ENCODE results near the gene CSNK2A1. TPM values are rescaled to one million over a fixed set of nuclear protein-coding genes. Genes with fewer than 3 reads are reported as not detected.
"Not testable (repeated sequence)": the region's sequence is repeated elsewhere in the genome, so short reads cannot be mapped to it uniquely, and the experiment has no call there.

The CSNK2A1 gene
- total and polyA plus RNA-seq, 2 experiments from 2014 or later = 85.1 to 244 TPM

- H3K27me3 ChIP-seq (ENCODE audit: insufficient read depth); H3K27ac ChIP-seq (ENCODE audit: low read depth); ATAC-seq; H3K27me3 Mint-ChIP-seq (ENCODE audit: insufficient read depth, low read depth, poor library complexity); H3K4me1 Mint-ChIP-seq; H3K27ac Mint-ChIP-seq; H3K4me3 Mint-ChIP-seq; H3K4me1 ChIP-seq (ENCODE audit: insufficient read depth); H3K9me2 ChIP-seq (ENCODE audit: insufficient read depth); DNase-seq (ENCODE audit: low spot score); H3K4me2 ChIP-seq; H3K4me3 ChIP-seq; H3F3A ChIP-seq (replicated peaks; ENCODE audit: low read depth); H3K9me3 Mint-ChIP-seq; H2AFZ ChIP-seq: not testable (repeated sequence)
- Histone ChIP-seq H4K20me1 (replicated peaks; ENCODE audit: insufficient read depth) (peaks cover 83% of the 10 kb centered on the region), H3K36me3 (ENCODE audit: insufficient read depth) (peaks cover 24% of the 10 kb centered on the region), H3K79me2 (replicated peaks; ENCODE audit: insufficient read depth) (peaks cover 98% of the 10 kb centered on the region)
- H3K36me3 Mint-ChIP-seq (ENCODE audit: low read depth) = peaks cover 43% of the 10 kb centered on the region; the same call in 2 of the 3 replicates
Measured at GRCh38 chr20:510328-511057, 33.1 kb downstream of the CSNK2A1 start.

GRCh38 chr20:508364-508787 lies 35.2 kb downstream of the CSNK2A1 start:
- H3K27me3 Mint-ChIP-seq (ENCODE audit: insufficient read depth, low read depth, poor library complexity); H2AFZ ChIP-seq; H3K4me3 ChIP-seq; H3K27ac ChIP-seq (ENCODE audit: low read depth); H3F3A ChIP-seq (replicated peaks; ENCODE audit: low read depth); H3K9me3 Mint-ChIP-seq; DNase-seq (ENCODE audit: low spot score); H3K4me3 Mint-ChIP-seq; H3K27me3 ChIP-seq (ENCODE audit: insufficient read depth); H3K9me2 ChIP-seq (ENCODE audit: insufficient read depth); H3K4me1 Mint-ChIP-seq; ATAC-seq; H3K27ac Mint-ChIP-seq; H3K4me1 ChIP-seq (ENCODE audit: insufficient read depth); H3K4me2 ChIP-seq: not testable (repeated sequence)
- H4K20me1 ChIP-seq (replicated peaks; ENCODE audit: insufficient read depth) = peaks cover 63% of the 10 kb centered on the region
- H3K36me3 ChIP-seq (ENCODE audit: insufficient read depth) = peaks cover 45% of the 10 kb centered on the region
- H3K79me2 ChIP-seq (replicated peaks; ENCODE audit: insufficient read depth) = peaks cover 84% of the 10 kb centered on the region
- H3K36me3 Mint-ChIP-seq (ENCODE audit: low read depth) = peaks cover 61% of the 10 kb centered on the region

GRCh38 chr20:507761-508332 lies 35.7 kb downstream of the CSNK2A1 start:
- Mint-ChIP-seq H3K9me3 (no peaks in the 10 kb centered on the region), H3K4me3 (no peak overlapping the region), H3K27me3 (ENCODE audit: insufficient read depth, low read depth, poor library complexity) (peaks cover under 1% of the 10 kb centered on the region), H3K36me3 (ENCODE audit: low read depth) (peaks cover 66% of the 10 kb centered on the region), H3K4me1 (no peaks in the 10 kb centered on the region), H3K27ac (no peak overlapping the region)
- Histone ChIP-seq H3K36me3 (ENCODE audit: insufficient read depth) (peaks cover 51% of the 10 kb centered on the region), H3K4me1 (ENCODE audit: insufficient read depth) (no peaks in the 10 kb centered on the region), H3K9me2 (ENCODE audit: insufficient read depth) (no peaks in the 10 kb centered on the region), H3F3A (replicated peaks; ENCODE audit: low read depth) (peaks cover 5% of the 10 kb centered on the region; the same call in 1 of the 2 replicates), H2AFZ (no peak overlapping the region), H3K4me3 (no peak overlapping the region), H3K27ac (ENCODE audit: low read depth) (no peak overlapping the region), H3K4me2 (no peak overlapping the region), H4K20me1 (replicated peaks; ENCODE audit: insufficient read depth) (peaks cover 58% of the 10 kb centered on the region), H3K27me3 (ENCODE audit: insufficient read depth) (no peaks in the 10 kb centered on the region), H3K79me2 (replicated peaks; ENCODE audit: insufficient read depth) (peaks cover 84% of the 10 kb centered on the region)
- no peak for ATAC-seq
- DNase-seq (ENCODE audit: low spot score) = no peak
- no peak for TF ChIP-seq ETS1 (IDR thresholded peaks at IDR 0.05)
- no peak for TF ChIP-seq STAT1 (IDR thresholded peaks at IDR 0.05; ENCODE audit: unreplicated experiment)
- TF ChIP-seq EZH2 (IDR thresholded peaks at IDR 0.05; ENCODE audit: low read depth, unreplicated experiment) = no peak
- TF ChIP-seq EZH2phosphoT487 (IDR thresholded peaks at IDR 0.05; ENCODE audit: unreplicated experiment) = no peak
- no peak for TF ChIP-seq ZNF462 (CRISPR knock-in tag; IDR thresholded peaks at IDR 0.05)
- TF ChIP-seq POLR2AphosphoS5 (IDR thresholded peaks at IDR 0.05; ENCODE audit: low read depth) = no peak
- no peak for TF ChIP-seq ZNF114 (CRISPR knock-in tag; IDR thresholded peaks at IDR 0.05)
- no peak for TF ChIP-seq ZNF331 (CRISPR knock-in tag; IDR thresholded peaks at IDR 0.05; ENCODE audit: low read depth)
- no peak for TF ChIP-seq CREB1 (CRISPR knock-in tag; IDR thresholded peaks at IDR 0.05; ENCODE audit: low read depth)
